GM06990 (cell line): Measurements from ENCODE around the gene SYT17.

ENCODE experiments used
- DNase-seq: peaks from one replicate; pipeline ENCODE4 v3.0.0-alpha.2; 2011; ENCODE audit not compliant: insufficient read length; ENCODE audit errors: extremely low read depth
- H3K27me3 ChIP-seq: replicated peaks from 2 replicates; pipeline ENCODE4 v1.6.0; 2011; ENCODE audit warnings: low read length; ENCODE audit not compliant: control insufficient read depth, insufficient read depth
- H3K36me3 ChIP-seq: 2 replicates; pipeline ENCODE4 v1.5.1; 2011; ENCODE audit warnings: low read length; ENCODE audit not compliant: control insufficient read depth, insufficient read depth
- H3K4me3 ChIP-seq: replicated peaks from 2 replicates; pipeline ENCODE4 v1.5.1; 2011; ENCODE audit warnings: low read depth, mild to moderate bottlenecking, control low read depth, low read length
- TF ChIP-seq, protein P1 (sequence below): IDR thresholded peaks from 2 replicates; pipeline ENCODE4 v1.5.1; 2011; ENCODE audit warnings: low read length, control low read depth, mild to moderate bottlenecking, inconsistent platforms; ENCODE audit not compliant: insufficient read depth, poor library complexity, severe bottlenecking

Gene SYT17

GRCh38 chr16:19230575-19230974, 62.5 kb downstream of the SYT17 start:
- no peaks in the 10 kb centered on the region for H3K27me3 ChIP-seq
- TF ChIP-seq, protein P1, sequence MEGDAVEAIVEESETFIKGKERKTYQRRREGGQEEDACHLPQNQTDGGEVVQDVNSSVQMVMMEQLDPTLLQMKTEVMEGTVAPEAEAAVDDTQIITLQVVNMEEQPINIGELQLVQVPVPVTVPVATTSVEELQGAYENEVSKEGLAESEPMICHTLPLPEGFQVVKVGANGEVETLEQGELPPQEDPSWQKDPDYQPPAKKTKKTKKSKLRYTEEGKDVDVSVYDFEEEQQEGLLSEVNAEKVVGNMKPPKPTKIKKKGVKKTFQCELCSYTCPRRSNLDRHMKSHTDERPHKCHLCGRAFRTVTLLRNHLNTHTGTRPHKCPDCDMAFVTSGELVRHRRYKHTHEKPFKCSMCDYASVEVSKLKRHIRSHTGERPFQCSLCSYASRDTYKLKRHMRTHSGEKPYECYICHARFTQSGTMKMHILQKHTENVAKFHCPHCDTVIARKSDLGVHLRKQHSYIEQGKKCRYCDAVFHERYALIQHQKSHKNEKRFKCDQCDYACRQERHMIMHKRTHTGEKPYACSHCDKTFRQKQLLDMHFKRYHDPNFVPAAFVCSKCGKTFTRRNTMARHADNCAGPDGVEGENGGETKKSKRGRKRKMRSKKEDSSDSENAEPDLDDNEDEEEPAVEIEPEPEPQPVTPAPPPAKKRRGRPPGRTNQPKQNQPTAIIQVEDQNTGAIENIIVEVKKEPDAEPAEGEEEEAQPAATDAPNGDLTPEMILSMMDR = no peak
- no peak overlapping the region for H3K4me3 ChIP-seq
- no peaks in the 10 kb centered on the region for H3K36me3 ChIP-seq
- no peak for DNase-seq

- DNase-seq = no peak
- H3K27me3 ChIP-seq = no peaks in the 10 kb centered on the region
- TF ChIP-seq, protein P1 = no peak
- H3K36me3 ChIP-seq = no peaks in the 10 kb centered on the region
- H3K4me3 ChIP-seq = no peak overlapping the region
Measured at GRCh38 chr16:19231881-19232280, 63.8 kb downstream of the SYT17 start.

- TF ChIP-seq, protein P1 = no peak
- Histone ChIP-seq H3K27me3 (no peaks in the 10 kb centered on the region), H3K36me3 (no peaks in the 10 kb centered on the region), H3K4me3 (no peak overlapping the region)
- no peak for DNase-seq
Measured at GRCh38 chr16:19232988-19233387, 64.9 kb downstream of the SYT17 start.

DNA sequence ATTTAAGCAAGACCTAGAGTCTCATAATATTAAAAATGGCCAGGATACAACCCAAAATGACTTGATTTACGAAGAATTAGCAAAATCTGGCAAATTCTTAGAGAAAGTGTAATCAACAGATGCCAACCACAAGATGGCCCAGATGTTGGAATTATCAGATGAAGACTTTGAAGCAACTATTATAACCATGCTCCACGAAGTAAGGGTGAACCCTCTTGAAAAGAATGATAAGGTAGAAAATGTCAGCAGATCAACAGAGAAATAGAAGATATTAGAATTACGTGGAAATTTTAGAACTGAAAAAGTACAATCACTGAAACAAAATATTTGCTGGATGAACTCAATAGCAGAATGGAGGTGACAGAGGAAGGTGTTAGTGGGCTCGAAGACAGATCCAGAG, 67.4 kb downstream of the SYT17 start:
- no peaks in the 10 kb centered on the region for H3K27me3 ChIP-seq
- TF ChIP-seq, protein P1 = no peak
- no peaks in the 10 kb centered on the region for H3K36me3 ChIP-seq
- no peak for DNase-seq
- no peak overlapping the region for H3K4me3 ChIP-seq

DNA sequence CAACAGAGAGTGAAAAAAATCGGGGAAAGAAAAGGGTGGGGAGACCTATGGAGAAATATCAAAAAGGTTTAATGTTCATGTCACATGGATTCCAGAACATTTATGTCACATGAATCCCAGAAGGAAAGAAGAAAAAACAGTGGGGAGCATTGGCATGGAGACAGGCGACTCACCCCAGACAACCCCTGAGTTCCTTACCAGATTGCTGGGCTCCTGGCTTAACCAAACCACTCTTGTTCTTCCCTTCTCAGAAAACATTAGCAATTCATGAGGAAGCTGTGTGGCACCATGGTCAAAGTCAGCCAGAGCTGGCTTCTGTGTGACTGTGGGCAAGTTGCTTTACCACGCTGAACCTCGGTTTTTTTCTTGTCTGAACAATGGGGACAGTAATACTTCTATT, 67.8 kb downstream of the SYT17 start:
- Histone ChIP-seq H3K36me3 (no peaks in the 10 kb centered on the region), H3K27me3 (no peaks in the 10 kb centered on the region), H3K4me3 (no peak overlapping the region)
- DNase-seq = no peak
- TF ChIP-seq, protein P1 = no peak

GRCh38 chr16:19236561-19237209, 68.6 kb downstream of the SYT17 start:
- no peak overlapping the region for H3K4me3 ChIP-seq
- TF ChIP-seq, protein P1 = no peak
- H3K36me3 ChIP-seq = no peaks in the 10 kb centered on the region
- no peaks in the 10 kb centered on the region for H3K27me3 ChIP-seq
- no peak for DNase-seq
